ENCODE measurements around the gene MSANTD2.

Gene MSANTD2

GRCh38 chr11:124754309-124754708 is 45.9 kb downstream of the MSANTD2 start:
- TF ChIP-seq REST (IDR thresholded peaks at IDR 0.05; ENCODE audit: low read depth) (no peak), RAD21 (IDR thresholded peaks at IDR 0.05; ENCODE audit: low read depth) (no peak), TAF1 (IDR thresholded peaks at IDR 0.05; ENCODE audit: low read depth) (no peak), CEBPB (IDR thresholded peaks at IDR 0.05) (no peak), ZBTB7A (IDR thresholded peaks at IDR 0.05; ENCODE audit: low read depth) (no peak), FOXM1 (IDR thresholded peaks at IDR 0.05; ENCODE audit: borderline replicate concordance, low read depth) (no peak), EP300 (IDR thresholded peaks at IDR 0.05; ENCODE audit: borderline replicate concordance) (no peak), NFIC (IDR thresholded peaks at IDR 0.05) (no peak)

GRCh38 chr11:124753624-124754023 is 46.6 kb downstream of the MSANTD2 start:
- no peak for TF ChIP-seq TCF12 (IDR thresholded peaks at IDR 0.05; ENCODE audit: low read depth)
- TF ChIP-seq RAD21 (IDR thresholded peaks at IDR 0.05; ENCODE audit: low read depth): no peak
- TF ChIP-seq FOXM1 (IDR thresholded peaks at IDR 0.05; ENCODE audit: borderline replicate concordance, low read depth): no peak
- no peak for TF ChIP-seq REST (IDR thresholded peaks at IDR 0.05; ENCODE audit: low read depth)
- TF ChIP-seq CEBPB (IDR thresholded peaks at IDR 0.05): no peak
- TF ChIP-seq ZBTB7A (IDR thresholded peaks at IDR 0.05; ENCODE audit: low read depth): no peak
- TF ChIP-seq EGR1 (IDR thresholded peaks at IDR 0.05): no peak
- TF ChIP-seq TAF1 (IDR thresholded peaks at IDR 0.05; ENCODE audit: low read depth): no peak
- TF ChIP-seq TEAD4 (IDR thresholded peaks at IDR 0.05): no peak
- TF ChIP-seq USF1 (IDR thresholded peaks at IDR 0.05): no peak

- TF ChIP-seq TCF12 (IDR thresholded peaks at IDR 0.05; ENCODE audit: low read depth) (no peak), CEBPB (IDR thresholded peaks at IDR 0.05) (no peak), MAX (IDR thresholded peaks at IDR 0.05) (no peak), TEAD4 (IDR thresholded peaks at IDR 0.05) (no peak), YY1 (IDR thresholded peaks at IDR 0.05; ENCODE audit: low read depth) (no peak), EP300 (IDR thresholded peaks at IDR 0.05; ENCODE audit: borderline replicate concordance) (no peak), TAF1 (IDR thresholded peaks at IDR 0.05; ENCODE audit: low read depth) (no peak), NFIC (IDR thresholded peaks at IDR 0.05) (no peak), CREB1 (IDR thresholded peaks at IDR 0.05; ENCODE audit: low read depth) (no peak), EGR1 (IDR thresholded peaks at IDR 0.05) (no peak), ZBTB7A (IDR thresholded peaks at IDR 0.05; ENCODE audit: low read depth) (no peak), REST (IDR thresholded peaks at IDR 0.05; ENCODE audit: low read depth) (no peak)
Observed at GRCh38 chr11:124753205-124753604, 47.0 kb downstream of the MSANTD2 start.

- TF ChIP-seq TCF12 (IDR thresholded peaks at IDR 0.05; ENCODE audit: low read depth) (no peak), NFIC (IDR thresholded peaks at IDR 0.05) (no peak), EGR1 (IDR thresholded peaks at IDR 0.05) (no peak), CREB1 (IDR thresholded peaks at IDR 0.05; ENCODE audit: low read depth) (no peak), MAX (IDR thresholded peaks at IDR 0.05) (no peak), CEBPB (IDR thresholded peaks at IDR 0.05) (no peak), USF1 (IDR thresholded peaks at IDR 0.05) (no peak), TEAD4 (IDR thresholded peaks at IDR 0.05) (no peak), EP300 (IDR thresholded peaks at IDR 0.05; ENCODE audit: borderline replicate concordance) (no peak), ZBTB7A (IDR thresholded peaks at IDR 0.05; ENCODE audit: low read depth) (no peak), RAD21 (IDR thresholded peaks at IDR 0.05; ENCODE audit: low read depth) (no peak), REST (IDR thresholded peaks at IDR 0.05; ENCODE audit: low read depth) (no peak)
Observed at GRCh38 chr11:124752471-124753102, 47.6 kb downstream of the MSANTD2 start.
